Transverse colon (tissue), 4 donors: Measurements from ENCODE around the gene PHF23.

Experiments
- CTCF ChIP-seq, 5 experiments: fragments of 200-600 bp in 3 of 5; fragments of 450-650 bp in 2 of 5; sonication (generic) in 3 of 5; IDR thresholded peaks; 1 replicate in 2 of 5; 2 replicates in 3 of 5; pipeline ENCODE4 v1.5.1; 2016 to 2017; ENCODE audit warnings: antibody characterized with exemption in 5 of 5, inconsistent platforms in 3 of 5, mild to moderate bottlenecking in 2 of 5, moderate library complexity in 1 of 5
- POLR2AphosphoS5 ChIP-seq, 3 donors: sonication (generic); formaldehyde crosslinking; IDR thresholded peaks; one replicate each; pipeline ENCODE4 v1.6.1; 2016; ENCODE audit warnings: antibody characterized with exemption in 3 of 3

- TF ChIP-seq CTCF (IDR thresholded peaks at IDR 0.05) (no peak), POLR2AphosphoS5 (IDR thresholded peaks at IDR 0.05) (no peak)
Measured at GRCh38 chr17:7285679-7286078, 46.4 kb upstream of the PHF23 start.
